SK-N-SH (cell line): Measurements from ENCODE around the gene PDIA6. TPM values are rescaled to one million over a fixed set of nuclear protein-coding genes. Genes with fewer than 3 reads are reported as not detected.

Experiments used
- CTCF ChIA-PET: fragments of 300-600, 350-600 bp; formaldehyde crosslinking; extraction: SDS; loops from one replicate; lab custom pipeline; 2021; lab: Yijun Ruan, JAX
- POLR2A ChIA-PET: fragments of 350-600 bp; sonication (Branson Sonifier 250); formaldehyde crosslinking; extraction: SDS; loops from one replicate; lab custom pipeline; 2020; ENCODE audit warnings: antibody characterized with exemption, inconsistent platforms; lab: Yijun Ruan, JAX
- DNase-seq: peaks from one replicate; pipeline ENCODE4 v3.0.0; 2012
- H2AFZ ChIP-seq: fragments of 200-600 bp; sonication (generic); 2 replicates; pipeline ENCODE4 v1.8.1; 2016; ENCODE audit warnings: antibody characterized with exemption, mild to moderate bottlenecking, low read depth
- H3F3A ChIP-seq: fragments of 200-600 bp; sonication (generic); replicated peaks from 2 replicates; pipeline ENCODE3; 2016; ENCODE audit warnings: antibody characterized with exemption, mild to moderate bottlenecking; ENCODE audit not compliant: insufficient read depth
- H3K27ac ChIP-seq, 2 experiments: fragments of 200-500 bp in 1 of 2; fragments of 200-600 bp in 1 of 2; sonication (Bioruptor generic) in 1 of 2; sonication (generic), shearing (Covaris generic) in 1 of 2; 2 replicates each; pipeline versions ENCODE4 v1.5.1 to v1.6.1; 2014 to 2016; ENCODE audit warnings: low read depth in 2 of 2, inconsistent platforms in 1 of 2, low read length in 1 of 2, mild to moderate bottlenecking in 1 of 2, mixed read lengths in 1 of 2
- H3K27me3 ChIP-seq: fragments of 200-600 bp; sonication (generic), shearing (Covaris generic); 2 replicates; pipeline ENCODE4 v1.6.1; 2016; ENCODE audit warnings: mixed run types; ENCODE audit not compliant: insufficient read depth
- H3K36me3 ChIP-seq, 2 experiments: fragments of 200-500 bp in 1 of 2; fragments of 200-600 bp in 1 of 2; sonication (Bioruptor generic) in 1 of 2; sonication (generic) in 1 of 2; replicated peaks in 1 of 2; 2 replicates each; pipeline versions ENCODE3 to v1.5.1; 2014 to 2016; ENCODE audit warnings: low read length in 1 of 2, mild to moderate bottlenecking in 1 of 2; ENCODE audit not compliant: insufficient read depth in 2 of 2, control insufficient read depth in 1 of 2
- H3K4me1 ChIP-seq, 2 experiments: fragments of 200-500 bp in 1 of 2; fragments of 200-600 bp in 1 of 2; sonication (Bioruptor generic) in 1 of 2; sonication (generic), shearing (Covaris generic) in 1 of 2; 2 replicates each; pipeline versions ENCODE4 v1.5.1 to v1.6.1; 2014 to 2016; ENCODE audit warnings: low read depth in 1 of 2, low read length in 1 of 2, mixed run types in 1 of 2; ENCODE audit not compliant: insufficient read depth in 2 of 2, control insufficient read depth in 1 of 2
- H3K4me2 ChIP-seq: fragments of 200-600 bp; sonication (generic), shearing (Covaris generic); 2 replicates; pipeline ENCODE4 v1.6.1; 2017; ENCODE audit warnings: mixed run types
- H3K4me3 ChIP-seq, 2 experiments: fragments of 200-500 bp in 1 of 2; fragments of 200-600 bp in 1 of 2; sonication (Bioruptor generic) in 1 of 2; sonication (generic), shearing (Covaris generic) in 1 of 2; 2 replicates each; pipeline versions ENCODE4 v1.5.1 to v1.8.1; 2014 to 2016; ENCODE audit warnings: low read depth in 2 of 2, inconsistent platforms in 1 of 2, low read length in 1 of 2, mild to moderate bottlenecking in 1 of 2, mixed read lengths in 1 of 2, moderate library complexity in 1 of 2
- H3K79me2 ChIP-seq: fragments of 200-600 bp; sonication (generic); 2 replicates; pipeline ENCODE4 v1.8.1; 2017; ENCODE audit warnings: mild to moderate bottlenecking; ENCODE audit not compliant: insufficient read depth
- H3K9ac ChIP-seq: fragments of 200-600 bp; sonication (generic); 2 replicates; pipeline ENCODE4 v1.6.1; 2017; ENCODE audit warnings: mixed run types
- H3K9me2 ChIP-seq: fragments of 200-600 bp; sonication (generic); 2 replicates; pipeline ENCODE4 v1.6.1; 2017; ENCODE audit warnings: mixed run types
- H3K9me3 ChIP-seq: fragments of 200-600 bp; sonication (generic); 2 replicates; pipeline ENCODE4 v1.6.1; 2017; ENCODE audit warnings: mixed run types, mild to moderate bottlenecking, moderate library complexity
- H4K20me1 ChIP-seq: fragments of 200-600 bp; sonication (generic); 2 replicates; pipeline ENCODE4 v1.6.1; 2017; ENCODE audit warnings: mild to moderate bottlenecking, mixed run types; ENCODE audit not compliant: insufficient read depth
- CTCF ChIP-seq: fragments of 200-600 bp; sonication (generic); IDR thresholded peaks from 2 replicates; pipeline ENCODE4 v1.6.1; 2017; ENCODE audit warnings: antibody characterized with exemption, mild to moderate bottlenecking, moderate library complexity
- ELF1 ChIP-seq: IDR thresholded peaks from 2 replicates; pipeline ENCODE4 v1.4.0; 2012
- EZH2phosphoT487 ChIP-seq: fragments of 200-600 bp; sonication (generic); IDR thresholded peaks from 2 replicates; pipeline ENCODE4 v1.6.1; 2017; ENCODE audit warnings: low read depth, mixed run types, mild to moderate bottlenecking, antibody characterized with exemption, moderate library complexity, borderline replicate concordance
- FOSL2 ChIP-seq: IDR thresholded peaks from 2 replicates; pipeline ENCODE4 v1.4.0; 2012; ENCODE audit warnings: low read depth, mild to moderate bottlenecking, moderate library complexity, borderline replicate concordance
- FOXJ3 ChIP-seq: sonication (generic); formaldehyde crosslinking; IDR thresholded peaks from 2 replicates; pipeline ENCODE4 v1.5.1; 2020; ENCODE audit warnings: mild to moderate bottlenecking, missing genetic modification reagents
- IRF3 ChIP-seq: fragments of 150-350 bp; IDR thresholded peaks from 2 replicates; pipeline ENCODE4 v1.6.1; 2016; ENCODE audit warnings: mild to moderate bottlenecking, low read depth, low read length
- JUND ChIP-seq: IDR thresholded peaks from 2 replicates; pipeline ENCODE4 v1.4.0; 2012
- MAX ChIP-seq: IDR thresholded peaks from 2 replicates; pipeline ENCODE4 v1.4.0; 2012; ENCODE audit warnings: low read depth
- NFIC ChIP-seq: IDR thresholded peaks from 2 replicates; pipeline ENCODE4 v1.4.0; 2012; ENCODE audit warnings: borderline replicate concordance
- NRF1 ChIP-seq: IDR thresholded peaks from 2 replicates; pipeline ENCODE4 v1.6.1; 2012; ENCODE audit warnings: low read depth, mild to moderate bottlenecking, low read length
- RAD21 ChIP-seq: IDR thresholded peaks from 2 replicates; pipeline ENCODE4 v1.6.1; 2012; ENCODE audit warnings: mild to moderate bottlenecking, low read length
- RCOR1 ChIP-seq: fragments of 150-350 bp; IDR thresholded peaks from 2 replicates; pipeline ENCODE4 v1.6.1; 2017; ENCODE audit warnings: antibody characterized with exemption, low read length
- RFX5 ChIP-seq: IDR thresholded peaks from 2 replicates; pipeline ENCODE4 v1.6.1; 2012; ENCODE audit warnings: mild to moderate bottlenecking, improper control_type of control experiment, low read length
- TCF12 ChIP-seq: IDR thresholded peaks from 2 replicates; pipeline ENCODE4 v1.4.0; 2012
- TEAD4 ChIP-seq: IDR thresholded peaks from 2 replicates; pipeline ENCODE4 v1.4.0; 2012; ENCODE audit warnings: mild to moderate bottlenecking, borderline replicate concordance; ENCODE audit not compliant: insufficient read depth
- YY1 ChIP-seq: IDR thresholded peaks from 2 replicates; pipeline ENCODE4 v1.4.0; 2012; ENCODE audit warnings: low read depth, mild to moderate bottlenecking
- ZBTB33 ChIP-seq: IDR thresholded peaks from 2 replicates; pipeline ENCODE4 v1.4.0; 2012; ENCODE audit warnings: low read depth, borderline replicate concordance
- WGBS: methylation state at CpG from one replicate; pipeline ENCODE4 v1.1.6; 2017; ENCODE audit warnings: low lambda C conversion rate; 5-methylcytosine and 5-hydroxymethylcytosine counted together
- polyA plus RNA-seq, 3 experiments: library from polyadenylated mRNA; depleted of rRNA; stranded (reverse); fragments of >200 nt; gene quantifications; 2 replicates each; pipeline ENCODE4 v1.2.3, GENCODE V29; 2012

The PDIA6 gene
- polyA plus RNA-seq, 1 of the 3 experiments (the other 2 are of a cell fraction): 325 TPM

GRCh38 chr2:10759151-10759714, 53.4 kb downstream of the PDIA6 start:
- Histone ChIP-seq H4K20me1 (no peaks in the 10 kb centered on the region), H3K27ac (no peak overlapping the region), H3K9me2 (no peaks in the 10 kb centered on the region), H3K79me2 (no peaks in the 10 kb centered on the region), H3F3A (no peaks in the 10 kb centered on the region), H3K27me3 (no peaks in the 10 kb centered on the region), H3K36me3 (no peaks in the 10 kb centered on the region), H2AFZ (no peak overlapping the region), H3K9me3 (no peaks in the 10 kb centered on the region), H3K4me2 (no peak overlapping the region), H3K4me3 (no peak overlapping the region), H3K9ac (no peak overlapping the region), H3K4me1 (peaks cover 0 to 6% of the 10 kb centered on the region in 2 experiments; a peak in 1 of 4 replicates)
- DNase-seq: peak; percentile 43
- 81% methylated on average over 7 of the region's 11 CpGs for WGBS
- TF ChIP-seq YY1 (no peak), FOSL2 (no peak), FOXJ3 (CRISPR knock-in tag) (no peak), TCF12 (no peak), CTCF (no peak), IRF3 (no peak), RAD21 (no peak), ELF1 (no peak)
- POLR2A ChIA-PET: no interaction called here
- CTCF ChIA-PET: interaction anchor here (0.7 to 1.6 kb wide), 4 partner anchors 19 to 73 kb away, joined by 3 to 4 read pairs (median 3); no protein-coding TSS in a partner anchor

GRCh38 chr2:10757814-10758286, 54.7 kb downstream of the PDIA6 start:
- Histone ChIP-seq H3K9me3 (no peaks in the 10 kb centered on the region), H3K79me2 (no peaks in the 10 kb centered on the region), H3K4me2 (no peak overlapping the region), H3F3A (no peaks in the 10 kb centered on the region), H3K27me3 (no peaks in the 10 kb centered on the region), H3K4me1 (peaks cover 0 to 6% of the 10 kb centered on the region in 2 experiments; a peak in 1 of 4 replicates), H3K36me3 (no peaks in the 10 kb centered on the region), H3K4me3 (no peak overlapping the region), H3K9me2 (no peaks in the 10 kb centered on the region), H3K9ac (no peak overlapping the region), H4K20me1 (no peaks in the 10 kb centered on the region), H3K27ac (no peak overlapping the region), H2AFZ (no peak overlapping the region)
- POLR2A ChIA-PET: no interaction called here
- no peak for DNase-seq
- CTCF ChIA-PET: no interaction called here
- WGBS: 88% methylated on average over 6 of the region's 6 CpGs
- TF ChIP-seq FOXJ3 (CRISPR knock-in tag): no peak
- no peak for TF ChIP-seq YY1
- no peak for TF ChIP-seq CTCF
- no peak for TF ChIP-seq MAX
- no peak for TF ChIP-seq JUND
- no peak for TF ChIP-seq RFX5
- TF ChIP-seq RCOR1: no peak
- TF ChIP-seq NRF1: no peak
- no peak for TF ChIP-seq TEAD4
- TF ChIP-seq IRF3: no peak
- no peak for TF ChIP-seq ZBTB33
- TF ChIP-seq NFIC: no peak
- no peak for TF ChIP-seq ELF1
- TF ChIP-seq EZH2phosphoT487: no peak
